ENCODE results near the gene EFNB3.
A peak's percentile ranks its signal among the peaks of the same experiment; 100 is the strongest.

EFNB3 gene

DNA sequence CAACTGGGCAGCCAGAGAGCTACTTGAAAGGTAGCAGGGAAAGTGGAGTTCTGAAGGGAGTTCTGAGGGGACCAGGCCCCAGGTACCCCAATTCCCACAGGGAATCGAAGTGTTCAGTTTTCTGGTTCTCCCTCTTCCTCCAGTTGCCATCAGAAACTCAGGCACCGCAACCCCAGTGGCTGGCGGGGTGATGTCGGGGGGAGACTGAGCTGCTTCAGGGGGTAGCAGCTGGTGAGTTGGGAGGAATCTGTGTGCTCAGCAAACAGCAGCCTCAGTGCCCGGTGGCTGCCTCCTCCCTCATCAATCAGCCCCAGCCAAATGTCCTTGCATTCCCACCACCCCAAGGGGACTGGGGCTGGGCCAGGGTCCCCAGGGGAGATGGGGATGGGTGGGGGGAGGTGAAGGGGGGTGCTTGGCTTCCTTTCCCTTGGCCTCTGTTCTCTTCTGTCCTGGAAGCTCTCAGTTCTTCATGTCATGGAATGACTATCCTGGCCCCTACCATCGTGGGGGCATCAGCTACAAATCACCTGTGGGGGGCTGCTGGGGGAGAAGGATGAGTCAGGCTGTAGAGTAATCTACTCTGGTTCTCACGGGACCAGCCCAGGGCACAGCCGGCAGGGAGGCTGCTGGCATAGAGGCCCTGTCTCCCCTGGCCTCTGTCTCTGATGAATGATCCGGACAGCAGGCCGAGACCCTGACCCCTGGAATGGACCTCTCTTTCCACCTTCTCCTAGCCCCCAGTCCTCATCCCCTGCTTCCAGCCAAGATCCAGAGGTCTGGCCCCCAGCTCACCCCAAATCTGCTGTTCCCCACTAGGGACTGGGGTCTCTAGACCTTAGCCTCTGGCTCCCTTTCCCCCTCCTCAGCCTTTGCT, 10.0 kb downstream of the EFNB3 start:
- Histone ChIP-seq H2BK120ac (ENCODE audit: low read depth, low read length) (no peak overlapping the region), H3K56ac (ENCODE audit: low read length) (no peak overlapping the region), H3K9ac (ENCODE audit: low read length) (no peak overlapping the region), H3K36me3 (ENCODE audit: control insufficient read depth, insufficient read depth, low read length) (no peaks in the 10 kb centered on the region), H3K23ac (ENCODE audit: low read length) (no peak overlapping the region), H3K79me1 (ENCODE audit: low read length) (no peaks in the 10 kb centered on the region), H3K4me2 (ENCODE audit: low read length) (no peak overlapping the region), H3K27ac (ENCODE audit: low read depth, low read length) (no peak overlapping the region), H3K4me1 (ENCODE audit: control insufficient read depth, low read depth, low read length) (peaks cover 7% of the 10 kb centered on the region), H2BK15ac (replicated peaks; ENCODE audit: low read depth) (no peak overlapping the region), H3K18ac (ENCODE audit: low read length) (no peak overlapping the region), H3K4me3 (ENCODE audit: low read length) (no peak overlapping the region), H3K79me2 (ENCODE audit: control insufficient read depth, insufficient read depth, low read length) (no peaks in the 10 kb centered on the region), H3K27me3 (ENCODE audit: insufficient read depth, low read length, poor library complexity) (no peaks in the 10 kb centered on the region), H2BK5ac (ENCODE audit: low read length) (no peak overlapping the region), H4K5ac (ENCODE audit: low read length) (no peak overlapping the region), H3K4ac (ENCODE audit: low read depth, low read length) (no peak overlapping the region), H4K8ac (ENCODE audit: low read depth, low read length) (no peak overlapping the region), H2AK5ac (ENCODE audit: low read length) (no peak overlapping the region)
- DNase-seq, result no peak
- WGBS (ENCODE audit: extremely low coverage, insufficient coverage, low lambda C conversion rate), result no CpG with 5 or more reads among the region's 10 CpGs

DNA sequence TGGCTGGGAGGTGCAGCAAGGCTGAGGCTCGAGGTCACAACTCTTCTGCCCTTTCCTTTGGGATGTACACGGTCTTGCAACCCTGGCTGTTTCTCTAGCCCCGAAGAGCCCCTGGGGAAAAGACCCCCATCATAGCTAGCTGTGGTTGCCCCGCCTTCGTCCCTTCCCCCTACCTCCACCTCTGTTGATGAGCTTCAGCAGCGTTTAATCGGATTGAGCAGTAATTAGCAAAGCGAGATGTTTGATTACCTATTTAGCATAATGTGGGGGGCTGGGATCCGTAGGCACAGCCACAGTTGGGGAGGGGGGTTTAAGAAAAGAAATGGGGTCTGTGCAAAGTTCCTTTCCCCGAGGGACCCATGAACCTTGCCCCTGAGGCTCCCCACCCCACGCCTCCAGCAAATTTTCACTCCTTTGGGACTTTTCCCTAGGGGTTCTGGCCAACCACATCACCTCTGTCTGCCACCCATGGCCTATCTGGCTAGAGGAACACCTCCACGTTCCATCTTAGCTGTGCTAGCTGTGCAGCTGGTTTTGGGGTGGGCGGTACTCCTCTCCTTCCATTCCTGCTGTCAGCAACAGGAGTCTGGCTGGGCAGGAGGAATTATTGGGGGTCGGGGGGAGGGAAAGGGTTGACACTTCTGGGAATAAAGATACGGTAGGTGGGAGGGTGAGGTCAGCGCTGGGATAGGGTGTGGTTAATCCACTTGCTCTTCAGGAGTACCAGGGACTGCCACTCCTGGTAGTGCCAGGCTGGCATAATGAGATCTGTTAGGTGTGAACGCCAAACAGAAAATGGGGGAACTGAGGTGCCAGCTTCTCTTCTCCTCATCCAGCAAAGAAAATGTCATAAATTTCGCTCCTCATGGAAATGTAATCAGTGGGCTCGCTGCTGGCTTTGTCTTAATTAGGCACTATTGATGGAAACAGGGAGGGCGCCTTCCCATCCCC, 11.2 kb downstream of the EFNB3 start:
- peaks cover 7% of the 10 kb centered on the region for H3K4me1 ChIP-seq (ENCODE audit: control insufficient read depth, low read depth, low read length)
- no peak overlapping the region for H3K4me3 ChIP-seq (ENCODE audit: low read length)
- no peak overlapping the region for H3K27ac ChIP-seq (ENCODE audit: low read depth, low read length)

GRCh38 chr17:7716901-7717755, 12.1 kb downstream of the EFNB3 start, which contains the start of gene DNAH2:
DNAH2 (plus strand) TSS chr17:7717744; CDS start chr17:7719735, 1,991 bp downstream.
- peak within 1 kb of the TSS; percentile 91 for H3K56ac ChIP-seq (ENCODE audit: low read length)
- no peak within 1 kb of the TSS for H4K8ac ChIP-seq (ENCODE audit: low read depth, low read length)
- peak; percentile 97 for DNase-seq
- H3K27ac ChIP-seq (ENCODE audit: low read depth, low read length), result peak within 1 kb of the TSS; percentile 55
- no peak within 1 kb of the TSS for H4K5ac ChIP-seq (ENCODE audit: low read length)
- peak within 1 kb of the TSS; percentile 35 for H2BK5ac ChIP-seq (ENCODE audit: low read length)
- H2BK15ac ChIP-seq (replicated peaks; ENCODE audit: low read depth), result no peak within 1 kb of the TSS
- H3K27me3 ChIP-seq (ENCODE audit: insufficient read depth, low read length, poor library complexity), result no peaks in the 10 kb centered on the region
- H3K23ac ChIP-seq (ENCODE audit: low read length), result no peak within 1 kb of the TSS
- H2BK120ac ChIP-seq (ENCODE audit: low read depth, low read length), result no peak within 1 kb of the TSS
- H2AK5ac ChIP-seq (ENCODE audit: low read length), result no peak within 1 kb of the TSS
- H3K9ac ChIP-seq (ENCODE audit: low read length), result peak within 1 kb of the TSS; percentile 89
- peak within 1 kb of the TSS; percentile 53 for H3K4me3 ChIP-seq (ENCODE audit: low read length)
- H3K18ac ChIP-seq (ENCODE audit: low read length), result peak within 1 kb of the TSS; percentile 83
- no CpG with 5 or more reads among the region's 64 CpGs for WGBS (ENCODE audit: extremely low coverage, insufficient coverage, low lambda C conversion rate)
- no peaks in the 10 kb centered on the region for H3K36me3 ChIP-seq (ENCODE audit: control insufficient read depth, insufficient read depth, low read length)
- no peak within 1 kb of the TSS for H3K4ac ChIP-seq (ENCODE audit: low read depth, low read length)
- peaks cover 7% of the 10 kb centered on the region for H3K4me1 ChIP-seq (ENCODE audit: control insufficient read depth, low read depth, low read length)
- H3K79me1 ChIP-seq (ENCODE audit: low read length), result no peaks in the 10 kb centered on the region
- peak within 1 kb of the TSS; percentile 69 for H3K4me2 ChIP-seq (ENCODE audit: low read length)
- H3K79me2 ChIP-seq (ENCODE audit: control insufficient read depth, insufficient read depth, low read length), result no peaks in the 10 kb centered on the region

More for the DNA sequence above, 11.2 kb downstream of the EFNB3 start:
- Histone ChIP-seq H2AK5ac (ENCODE audit: low read length) (no peak overlapping the region), H3K9ac (ENCODE audit: low read length) (peak overlapping the region; percentile 89), H3K4me2 (ENCODE audit: low read length) (peak overlapping the region; percentile 27), H3K27me3 (ENCODE audit: insufficient read depth, low read length, poor library complexity) (no peaks in the 10 kb centered on the region), H4K8ac (ENCODE audit: low read depth, low read length) (no peak overlapping the region), H3K79me1 (ENCODE audit: low read length) (no peaks in the 10 kb centered on the region), H3K4ac (ENCODE audit: low read depth, low read length) (no peak overlapping the region), H3K36me3 (ENCODE audit: control insufficient read depth, insufficient read depth, low read length) (no peaks in the 10 kb centered on the region), H3K79me2 (ENCODE audit: control insufficient read depth, insufficient read depth, low read length) (no peaks in the 10 kb centered on the region), H2BK5ac (ENCODE audit: low read length) (no peak overlapping the region), H3K56ac (ENCODE audit: low read length) (peak overlapping the region; percentile 47), H2BK120ac (ENCODE audit: low read depth, low read length) (no peak overlapping the region), H4K5ac (ENCODE audit: low read length) (no peak overlapping the region), H2BK15ac (replicated peaks; ENCODE audit: low read depth) (no peak overlapping the region), H3K18ac (ENCODE audit: low read length) (no peak overlapping the region), H3K23ac (ENCODE audit: low read length) (no peak overlapping the region)
- no CpG with 5 or more reads among the region's 20 CpGs for WGBS (ENCODE audit: extremely low coverage, insufficient coverage, low lambda C conversion rate)
- DNase-seq, result no peak

GRCh38 chr17:7717756-7718350, 12.9 kb downstream of the EFNB3 start:
- DNase-seq, result no peak
- Histone ChIP-seq H3K27ac (ENCODE audit: low read depth, low read length) (no peak overlapping the region), H3K56ac (ENCODE audit: low read length) (peak overlapping the region; percentile 63), H3K4me1 (ENCODE audit: control insufficient read depth, low read depth, low read length) (peaks cover 9% of the 10 kb centered on the region), H3K9ac (ENCODE audit: low read length) (peak overlapping the region; percentile 49), H3K23ac (ENCODE audit: low read length) (no peak overlapping the region), H3K36me3 (ENCODE audit: control insufficient read depth, insufficient read depth, low read length) (no peaks in the 10 kb centered on the region), H2BK120ac (ENCODE audit: low read depth, low read length) (no peak overlapping the region), H3K79me1 (ENCODE audit: low read length) (no peaks in the 10 kb centered on the region), H3K18ac (ENCODE audit: low read length) (no peak overlapping the region), H3K4me3 (ENCODE audit: low read length) (no peak overlapping the region), H2AK5ac (ENCODE audit: low read length) (no peak overlapping the region), H3K79me2 (ENCODE audit: control insufficient read depth, insufficient read depth, low read length) (no peaks in the 10 kb centered on the region), H3K27me3 (ENCODE audit: insufficient read depth, low read length, poor library complexity) (no peaks in the 10 kb centered on the region), H4K8ac (ENCODE audit: low read depth, low read length) (no peak overlapping the region), H3K4ac (ENCODE audit: low read depth, low read length) (no peak overlapping the region), H3K4me2 (ENCODE audit: low read length) (peak overlapping the region; percentile 69), H2BK5ac (ENCODE audit: low read length) (no peak overlapping the region), H4K5ac (ENCODE audit: low read length) (no peak overlapping the region), H2BK15ac (replicated peaks; ENCODE audit: low read depth) (no peak overlapping the region)
- WGBS (ENCODE audit: extremely low coverage, insufficient coverage, low lambda C conversion rate), result no CpG with 5 or more reads among the region's 16 CpGs

- Histone ChIP-seq H3K27ac (ENCODE audit: low read depth, low read length) (no peak overlapping the region), H3K79me2 (ENCODE audit: control insufficient read depth, insufficient read depth, low read length) (no peaks in the 10 kb centered on the region), H2BK5ac (ENCODE audit: low read length) (no peak overlapping the region), H2AK5ac (ENCODE audit: low read length) (no peak overlapping the region), H3K9ac (ENCODE audit: low read length) (no peak overlapping the region), H2BK120ac (ENCODE audit: low read depth, low read length) (no peak overlapping the region), H2BK15ac (replicated peaks; ENCODE audit: low read depth) (no peak overlapping the region), H3K56ac (ENCODE audit: low read length) (no peak overlapping the region), H4K8ac (ENCODE audit: low read depth, low read length) (no peak overlapping the region), H4K5ac (ENCODE audit: low read length) (no peak overlapping the region), H3K79me1 (ENCODE audit: low read length) (no peaks in the 10 kb centered on the region), H3K4ac (ENCODE audit: low read depth, low read length) (no peak overlapping the region), H3K23ac (ENCODE audit: low read length) (no peak overlapping the region), H3K18ac (ENCODE audit: low read length) (no peak overlapping the region), H3K36me3 (ENCODE audit: control insufficient read depth, insufficient read depth, low read length) (no peaks in the 10 kb centered on the region), H3K4me2 (ENCODE audit: low read length) (no peak overlapping the region), H3K27me3 (ENCODE audit: insufficient read depth, low read length, poor library complexity) (no peaks in the 10 kb centered on the region), H3K4me3 (ENCODE audit: low read length) (no peak overlapping the region), H3K4me1 (ENCODE audit: control insufficient read depth, low read depth, low read length) (peaks cover 9% of the 10 kb centered on the region)
- DNase-seq, result no peak
- WGBS (ENCODE audit: extremely low coverage, insufficient coverage, low lambda C conversion rate), result no CpG with 5 or more reads among the region's 9 CpGs
Measured at GRCh38 chr17:7719661-7720060, 14.7 kb downstream of the EFNB3 start.
